Keratinocyte (primary cell): ENCODE measurements around the gene RNF227.
A peak's percentile ranks its signal among the peaks of the same experiment; 100 is the strongest.

Experiments used
- CTCF ChIP-seq, 3 experiments: IDR thresholded peaks in 1 of 3; conservative IDR thresholded peaks in 1 of 3; optimal IDR thresholded peaks in 1 of 3; 2 replicates in 2 of 3; 3 replicates in 1 of 3; pipeline versions ENCODE3 to v1.5.1; 2011; ENCODE audit warnings: low read length in 3 of 3, mild to moderate bottlenecking in 3 of 3, moderate library complexity in 2 of 3, control low read depth in 1 of 3, inconsistent platforms in 1 of 3; ENCODE audit not compliant: insufficient read depth in 2 of 3; ENCODE audit errors: extremely low read depth in 1 of 3
- EZH2 ChIP-seq: IDR thresholded peaks from one replicate; pipeline ENCODE4 v1.6.1; 2012; ENCODE audit warnings: inconsistent platforms, mild to moderate bottlenecking, low read length, moderate library complexity

GRCh38 chr17:7897773-7898172, 18.3 kb downstream of the RNF227 start:
- no peak for TF ChIP-seq EZH2
- TF ChIP-seq CTCF (optimal IDR thresholded peaks at IDR 0.05 in 1 of 3, IDR thresholded peaks at IDR 0.05 in 1 of 3, conservative IDR thresholded peaks at IDR 0.05 in 1 of 3; ENCODE audit: extremely low read depth in 1 of 3, insufficient read depth in 2 of 3, low read length in 3 of 3): peak in 2 of 3 experiments; percentile 45 to 48
